B cell (primary cell): ENCODE results near the gene PGBD2. TPM values are rescaled to one million over a fixed set of nuclear protein-coding genes. Genes with fewer than 3 reads are reported as not detected.

Experiments used
- ATAC-seq: fragments of 200-7000 bp; cut with Tn5 transposase; one replicate; pipeline ENCODE4 v1.10.0; 2021; ENCODE audit warnings: low read depth, mild to moderate bottlenecking, moderate number of reproducible peaks, moderate library complexity
- CTCF ChIA-PET: fragments of 350-600 bp; sonication (Branson Sonifier 250); formaldehyde crosslinking; loops from one replicate; lab custom pipeline; 2021; ENCODE audit warnings: antibody characterized with exemption, inconsistent platforms; lab: Charles Lee
- POLR2A ChIA-PET: fragments of 350-600 bp; sonication (Branson Sonifier 250); formaldehyde crosslinking; loops from one replicate; lab custom pipeline; 2021; ENCODE audit warnings: antibody characterized with exemption; lab: Charles Lee
- DNase-seq: peaks from one replicate; pipeline ENCODE4 v3.0.0; 2013
- H2AFZ ChIP-seq: 2 replicates; pipeline ENCODE4 v1.6.1; 2012; ENCODE audit warnings: mild to moderate bottlenecking, low read depth, low read length; ENCODE audit not compliant: insufficient read depth, poor library complexity, severe bottlenecking
- H3K27ac ChIP-seq, 2 donors: 1 replicate in 1 of 2; 2 replicates in 1 of 2; pipeline ENCODE4 v1.5.1; 2012 to 2013; ENCODE audit warnings: low read length in 2 of 2, mild to moderate bottlenecking in 2 of 2, moderate library complexity in 1 of 2
- H3K27me3 ChIP-seq, 4 experiments: fragments of 200-600 bp in 1 of 4; sonication (generic) in 1 of 4; replicated peaks in 1 of 4; 1 replicate in 2 of 4; 2 replicates in 2 of 4; pipeline versions ENCODE4 v1.6.1 to v1.7.0; 2013 to 2016; ENCODE audit warnings: low read length in 3 of 4, mild to moderate bottlenecking in 2 of 4, mixed read lengths in 1 of 4, moderate library complexity in 1 of 4; ENCODE audit not compliant: insufficient read depth in 4 of 4, control insufficient read depth in 3 of 4; ENCODE audit errors: control extremely low read depth in 1 of 4
- H3K36me3 ChIP-seq, 2 experiments: replicated peaks in 1 of 2; 1 replicate in 1 of 2; 2 replicates in 1 of 2; pipeline versions ENCODE4 v1.6.1 to v1.7.1; 2013; ENCODE audit warnings: low read length in 1 of 2; ENCODE audit not compliant: insufficient read depth in 2 of 2, control insufficient read depth in 1 of 2; ENCODE audit errors: control extremely low read depth in 1 of 2, extremely low read depth in 1 of 2
- H3K4me1 ChIP-seq, 2 donors: fragments of 200-600 bp in 1 of 2; sonication (generic) in 1 of 2; 1 replicate in 1 of 2; 2 replicates in 1 of 2; pipeline versions ENCODE4 v1.5.1 to v1.6.1; 2013 to 2017; ENCODE audit warnings: low read length in 2 of 2; ENCODE audit not compliant: control insufficient read depth in 2 of 2, insufficient read depth in 2 of 2
- H3K4me2 ChIP-seq: replicated peaks from 2 replicates; pipeline ENCODE3; 2012; ENCODE audit warnings: mild to moderate bottlenecking, low read depth, low read length; ENCODE audit not compliant: poor library complexity, severe bottlenecking
- H3K4me3 ChIP-seq, 5 experiments: fragments of 200-600 bp in 1 of 5; sonication (generic) in 1 of 5; 1 replicate in 3 of 5; 2 replicates in 2 of 5; pipeline versions ENCODE4 v1.5.1 to v1.7.0; 2011 to 2016; ENCODE audit warnings: low read length in 4 of 5, mild to moderate bottlenecking in 4 of 5, low read depth in 2 of 5, control low read depth in 1 of 5, moderate library complexity in 1 of 5; ENCODE audit not compliant: insufficient read depth in 1 of 5; ENCODE audit errors: control extremely low read depth in 1 of 5, extremely low read depth in 1 of 5
- H3K79me2 ChIP-seq: fragments of 200-600 bp; sonication (generic); one replicate; pipeline ENCODE4 v1.6.0; 2016; ENCODE audit warnings: low read length; ENCODE audit not compliant: control insufficient read depth, insufficient read depth
- H3K9ac ChIP-seq: fragments of 200-600 bp; sonication (generic); 2 replicates; pipeline ENCODE4 v1.6.1; 2017; ENCODE audit warnings: mild to moderate bottlenecking, low read length, moderate library complexity
- H3K9me3 ChIP-seq, 3 donors: one replicate each; pipeline versions ENCODE4 v1.6.1 to v1.7.1; 2013; ENCODE audit warnings: low read length in 2 of 3; ENCODE audit not compliant: control insufficient read depth in 2 of 3, insufficient read depth in 1 of 3; ENCODE audit errors: control extremely low read depth in 1 of 3
- H4K20me1 ChIP-seq: 2 replicates; pipeline ENCODE4 v1.6.0; 2012; ENCODE audit warnings: mild to moderate bottlenecking, low read length; ENCODE audit not compliant: insufficient read depth, control insufficient read depth, poor library complexity, severe bottlenecking
- H3K27ac Mint-ChIP-seq: one replicate; pipeline ENCODE4 v1.8.0; 2021; ENCODE audit warnings: mixed read lengths
- H3K27me3 Mint-ChIP-seq: one replicate; pipeline ENCODE4 v1.8.0; 2021; ENCODE audit warnings: mixed read lengths
- H3K4me1 Mint-ChIP-seq: one replicate; pipeline ENCODE4 v1.8.0; 2021; ENCODE audit warnings: mixed read lengths
- H3K4me3 Mint-ChIP-seq: one replicate; pipeline ENCODE4 v1.8.0; 2021; ENCODE audit warnings: mixed read lengths
- H3K9me3 Mint-ChIP-seq: one replicate; pipeline ENCODE4 v1.8.0; 2022; ENCODE audit warnings: mixed read lengths; ENCODE audit not compliant: insufficient read depth
- CTCF ChIP-seq: fragments of 200-600 bp; IDR thresholded peaks from one replicate; pipeline ENCODE4 v1.8.0; 2022; ENCODE audit warnings: antibody characterized with exemption, mild to moderate bottlenecking
- EZH2 ChIP-seq: IDR thresholded peaks from 2 replicates; pipeline ENCODE4 v1.6.1; 2012; ENCODE audit warnings: borderline replicate concordance, low read depth, mild to moderate bottlenecking, moderate library complexity, low read length; ENCODE audit not compliant: insufficient read depth, poor library complexity, severe bottlenecking
- WGBS: methylation state at CpG from one replicate; pipeline ENCODE4 v1.1.5; 2013; ENCODE audit warnings: missing lambda C conversion rate; ENCODE audit not compliant: insufficient coverage; 5-methylcytosine and 5-hydroxymethylcytosine counted together
- intact Hi-C: fragments of 100-400 bp; cut with micrococcal nuclease; formaldehyde crosslinking; loops from one replicate; pipeline ENCODE4 v1.10.0; 2022
- polyA plus RNA-seq: library from polyadenylated mRNA; depleted of rRNA; stranded (reverse); fragments of >200 nt; gene quantifications from 2 replicates; pipeline ENCODE4 v1.2.3, GENCODE V29; 2012
- total RNA-seq, 2 donors: library from RNA; stranded (reverse); fragments of 120-200 nt in 1 of 2; gene quantifications; 1 replicate in 1 of 2; 2 replicates in 1 of 2; pipeline versions ENCODE4 v1.2.3 to v1.2.4, GENCODE V29; 2013 to 2022

Gene PGBD2
- total and polyA plus RNA-seq, 2 donors (not counting 1 experiment from before 2014, with no cell fraction given): 13.3 to 27.7 TPM

DNA sequence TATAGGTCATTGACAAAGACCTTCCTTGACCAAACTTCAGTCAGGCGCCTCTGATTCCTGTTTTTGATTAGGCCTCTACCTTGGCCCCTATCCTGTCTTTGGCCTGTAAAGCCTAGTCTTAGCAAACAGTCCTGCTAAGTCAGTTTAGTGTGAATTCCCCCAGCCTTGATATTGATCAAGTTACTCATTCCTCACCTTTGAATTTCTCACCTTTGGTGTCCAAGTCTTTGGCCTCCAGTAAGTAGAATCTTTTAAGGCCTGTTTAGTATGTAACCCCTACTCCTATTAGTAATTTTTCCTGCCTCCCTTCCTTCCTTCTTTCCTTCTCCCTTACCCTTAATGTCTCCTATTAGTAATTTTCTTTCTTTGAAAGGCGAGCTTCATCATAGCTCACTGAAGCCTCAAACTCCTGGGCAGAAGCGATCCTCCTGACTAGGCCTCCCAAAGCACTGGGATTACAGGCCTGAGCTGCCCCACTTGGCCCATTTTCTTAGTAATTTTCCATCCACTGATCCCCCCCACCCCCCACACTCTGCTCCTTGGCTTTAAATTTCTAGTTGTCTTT lies 34.1 kb upstream of the PGBD2 start:
- ChIA-PET CTCF (interaction anchor here (2.2 kb wide), 1 partner anchor 34 kb away, joined by 9 read pairs; the partner anchor contains the start of gene ZNF672), POLR2A (no interaction called here)
- no peak for DNase-seq
- Histone ChIP-seq H3K4me1 (peaks cover 0 to 23% of the 10 kb centered on the region in 2 donors), H3K9me3 (no peaks in the 10 kb centered on the region), H3K27ac (no peak overlapping the region), H3K4me3 (no peak overlapping the region), H3K9ac (no peak overlapping the region), H3K27me3 (no peaks in the 10 kb centered on the region), H3K4me2 (peak overlapping the region; percentile 23), H4K20me1 (no peaks in the 10 kb centered on the region), H3K36me3 (no peaks in the 10 kb centered on the region), H3K79me2 (no peaks in the 10 kb centered on the region), H2AFZ (no peak overlapping the region)
- Mint-ChIP-seq H3K4me3 (peak overlapping the region; percentile 39), H3K4me1 (peaks cover 29% of the 10 kb centered on the region), H3K27me3 (no peaks in the 10 kb centered on the region), H3K9me3 (no peaks in the 10 kb centered on the region), H3K27ac (no peak overlapping the region)
- ATAC-seq: no peak
- TF ChIP-seq EZH2: no peak
- no peak for TF ChIP-seq CTCF
- intact Hi-C loops: no loop called here
- 97% methylated on average over 3 of the region's 3 CpGs for WGBS

DNA sequence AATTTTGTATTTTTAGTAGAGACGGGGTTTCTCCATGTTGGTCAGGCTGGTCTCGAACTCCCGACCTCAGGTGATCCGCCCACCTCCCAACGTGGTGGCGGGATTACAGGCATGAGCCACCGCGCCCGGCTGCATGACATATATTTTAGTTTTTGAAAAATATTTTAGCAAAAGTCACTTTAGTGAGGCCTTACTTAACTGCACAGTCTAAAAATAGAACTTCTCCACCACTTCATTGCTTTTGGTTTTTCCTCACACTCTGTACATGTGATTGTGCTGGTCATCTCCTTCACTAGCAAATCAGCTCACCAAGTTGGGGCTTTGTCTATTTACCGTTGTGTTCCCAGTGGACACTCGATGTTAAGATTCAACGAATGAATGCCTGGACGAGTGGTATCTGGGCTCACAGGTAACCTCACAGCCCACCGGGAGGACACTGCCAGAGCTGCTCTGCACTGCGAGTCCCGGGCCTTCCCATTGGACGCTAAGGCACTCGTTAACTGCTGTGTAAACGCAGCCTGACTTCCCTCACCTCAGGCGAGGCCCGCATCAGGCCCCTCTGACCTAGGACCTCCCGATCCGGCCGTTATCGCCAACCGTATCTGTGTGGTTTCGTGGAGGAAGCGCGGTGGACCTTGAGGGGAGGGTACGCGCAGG lies 33.2 kb upstream of the PGBD2 start:
- Histone ChIP-seq H3K36me3 (no peaks in the 10 kb centered on the region), H2AFZ (peak overlapping the region; percentile 91), H3K9me3 (no peaks in the 10 kb centered on the region), H4K20me1 (no peaks in the 10 kb centered on the region), H3K4me3 (peak overlapping the region; percentile 68 to 98 (median 84)), H3K27me3 (no peaks in the 10 kb centered on the region), H3K79me2 (no peaks in the 10 kb centered on the region), H3K4me1 (peaks cover 0 to 23% of the 10 kb centered on the region in 2 donors), H3K4me2 (peak overlapping the region; percentile 89), H3K9ac (peak overlapping the region; percentile 81), H3K27ac (peak overlapping the region; percentile 64 to 81)
- peaks cover 30% of the 10 kb centered on the region for H3K4me1 Mint-ChIP-seq
- no peaks in the 10 kb centered on the region for H3K27me3 Mint-ChIP-seq
- intact Hi-C loops: loop anchor here (1.0 kb wide), 3 partner anchors 10 to 47 kb away; partner anchors contain the start of gene ZNF692
- ATAC-seq (peak; percentile 22), DNase-seq (no peak)
- ChIA-PET CTCF (interaction anchor here (0.7 to 2.3 kb wide), 10 partner anchors 12 to 244 kb away, joined by 3 to 11 read pairs (median 4); partner anchors contain the start of genes PGBD2, SH3BP5L, ZNF672 and ZNF692), POLR2A (interaction anchor here (0.6 to 2.4 kb wide), 6 partner anchors 10 to 401 kb away, joined by 3 to 12 read pairs (median 7); partner anchors contain the start of gene ZNF692)
- peak overlapping the region; percentile 95 for H3K4me3 Mint-ChIP-seq
- no peaks in the 10 kb centered on the region for H3K9me3 Mint-ChIP-seq
- TF ChIP-seq CTCF: no peak
- TF ChIP-seq EZH2: no peak
- WGBS: under 1% methylated on average over 12 of the region's 31 CpGs
- H3K27ac Mint-ChIP-seq: peak overlapping the region; percentile 97
